Small intestine (tissue), 7 donors: Measurements from ENCODE around the gene CIITA. TPM values are rescaled to one million over a fixed set of nuclear protein-coding genes. Genes with fewer than 3 reads are reported as not detected.

Experiments used
- DNase-seq, 2 donors: peaks; one replicate each; pipeline versions ENCODE4 v3.0.0 to v3.0.0-alpha.2; 2013
- FAIRE-seq: peaks from 2 replicates; lab custom pipeline; 2012; peaks lifted over from hg19 to GRCh38; lab: Jason Lieb, UNC
- H3K27ac ChIP-seq, 3 donors: one replicate each; pipeline ENCODE4 v1.5.1; 2013; ENCODE audit warnings: low read length in 2 of 3, mild to moderate bottlenecking in 2 of 3, control low read depth in 1 of 3, inconsistent platforms in 1 of 3, low read depth in 1 of 3, moderate library complexity in 1 of 3
- H3K27me3 ChIP-seq, 3 donors: one replicate each; pipeline ENCODE4 v1.6.1; 2013; ENCODE audit warnings: low read length in 3 of 3, inconsistent platforms in 1 of 3; ENCODE audit not compliant: control insufficient read depth in 3 of 3, insufficient read depth in 3 of 3
- H3K36me3 ChIP-seq, 3 donors: one replicate each; pipeline ENCODE4 v1.6.1; 2013; ENCODE audit warnings: low read length in 3 of 3, inconsistent platforms in 1 of 3, low read depth in 1 of 3, mild to moderate bottlenecking in 1 of 3, moderate library complexity in 1 of 3; ENCODE audit not compliant: control insufficient read depth in 3 of 3, insufficient read depth in 2 of 3
- H3K4me1 ChIP-seq, 3 donors: one replicate each; pipeline ENCODE4 v1.6.1; 2013; ENCODE audit warnings: low read length in 2 of 3, inconsistent platforms in 1 of 3, low read depth in 1 of 3, mild to moderate bottlenecking in 1 of 3, moderate library complexity in 1 of 3; ENCODE audit not compliant: control insufficient read depth in 3 of 3, insufficient read depth in 2 of 3
- H3K4me3 ChIP-seq, 3 donors: one replicate each; pipeline ENCODE4 v1.5.1; 2013; ENCODE audit warnings: low read length in 3 of 3, control low read depth in 1 of 3, inconsistent platforms in 1 of 3, low read depth in 1 of 3, mild to moderate bottlenecking in 1 of 3, moderate library complexity in 1 of 3
- H3K9me3 ChIP-seq, 2 donors: one replicate each; pipeline ENCODE4 v1.6.1; 2013; ENCODE audit warnings: low read depth in 1 of 2, low read length in 1 of 2; ENCODE audit not compliant: control insufficient read depth in 2 of 2, insufficient read depth in 1 of 2
- WGBS, 3 donors: extraction: QIAGEN DNeasy Blood & Tissue Kit; methylation state at CpG; one replicate each; pipeline ENCODE4 v1.1.7; 2013; 5-methylcytosine and 5-hydroxymethylcytosine counted together
- polyA plus RNA-seq, 4 donors: library from polyadenylated mRNA; stranded (reverse) in 3 of 4; unstranded in 1 of 4; fragments of 200-250 nt in 3 of 4; fragments of 120-200 nt in 1 of 4; gene quantifications; one replicate each; pipeline versions ENCODE4 v1.2.1 to v1.2.3, GENCODE V29; 2013
- donor health status: healthy with polysubstance abuse.
- donor health status: control.
- donor health status: control.
- donor health status: Bipolar disorder and iron deficiency.
- donor health status: healthy.

The CIITA gene
- polyA plus RNA-seq, 4 donors = 8.1 to 11.7 (median 10.4) TPM

- Histone ChIP-seq H3K27me3 (no peaks in the 10 kb centered on the region), H3K4me1 (peaks cover 6 to 14% (median 10%) of the 10 kb centered on the region in 3 donors), H3K9me3 (no peaks in the 10 kb centered on the region), H3K27ac (no peak overlapping the region), H3K4me3 (no peak overlapping the region), H3K36me3 (peaks cover 0 to 2% (median 0%) of the 10 kb centered on the region in 3 donors)
- DNase-seq = no peak
- 83 to 89% (median 88%) methylated on average over 10 of the region's 10 CpGs for WGBS, 3 donors
- FAIRE-seq = no peak
Observed at GRCh38 chr16:10947211-10947787, 70.3 kb downstream of the CIITA start.

GRCh38 chr16:10949424-10949970, 72.5 kb downstream of the CIITA start:
- H3K9me3 ChIP-seq = no peaks in the 10 kb centered on the region
- H3K4me1 ChIP-seq = peaks cover 6 to 12% (median 10%) of the 10 kb centered on the region in 3 donors
- no peaks in the 10 kb centered on the region for H3K27me3 ChIP-seq
- no peak overlapping the region for H3K4me3 ChIP-seq
- FAIRE-seq = no peak
- DNase-seq = no peak
- no peak overlapping the region for H3K27ac ChIP-seq
- 71 to 87% (median 73%) methylated on average over 7 of the region's 7 CpGs for WGBS, 3 donors
- H3K36me3 ChIP-seq = peaks cover 0 to 2% (median 0%) of the 10 kb centered on the region in 3 donors

- H3K9me3 ChIP-seq = no peaks in the 10 kb centered on the region
- 79 to 84% (median 81%) methylated on average over 5 of the region's 5 CpGs for WGBS, 3 donors
- DNase-seq (no peak), FAIRE-seq (no peak)
- peaks cover 0 to 2% (median 0%) of the 10 kb centered on the region in 3 donors for H3K36me3 ChIP-seq
- no peak overlapping the region for H3K4me3 ChIP-seq
- peaks cover 4 to 6% (median 6%) of the 10 kb centered on the region in 3 donors for H3K4me1 ChIP-seq
- no peaks in the 10 kb centered on the region for H3K27me3 ChIP-seq
- no peak overlapping the region for H3K27ac ChIP-seq
Observed at GRCh38 chr16:10950393-10950792, 73.4 kb downstream of the CIITA start.

- FAIRE-seq (no peak), DNase-seq (no peak)
- H3K4me3 ChIP-seq = no peak overlapping the region
- peaks cover 0 to 1% (median under 1%) of the 10 kb centered on the region in 3 donors for H3K4me1 ChIP-seq
- 55 to 57% (median 55%) methylated on average over 4 of the region's 4 CpGs for WGBS, 3 donors
- no peaks in the 10 kb centered on the region for H3K27me3 ChIP-seq
- H3K36me3 ChIP-seq = peaks cover 0 to 2% (median 0%) of the 10 kb centered on the region in 3 donors
- no peak overlapping the region for H3K27ac ChIP-seq
- no peaks in the 10 kb centered on the region for H3K9me3 ChIP-seq
Observed at GRCh38 chr16:10951026-10951425, 74.0 kb downstream of the CIITA start.

GRCh38 chr16:10954903-10955302, 77.9 kb downstream of the CIITA start:
- H3K27ac ChIP-seq = no peak overlapping the region
- H3K4me3 ChIP-seq = no peak overlapping the region
- no peaks in the 10 kb centered on the region for H3K9me3 ChIP-seq
- peaks cover 0 to 15% (median 2%) of the 10 kb centered on the region in 3 donors for H3K36me3 ChIP-seq
- H3K27me3 ChIP-seq = no peaks in the 10 kb centered on the region
- FAIRE-seq = no peak
- no peaks in the 10 kb centered on the region for H3K4me1 ChIP-seq
- WGBS, 3 donors = 74 to 85% (median 84%) methylated on average over 7 of the region's 7 CpGs
- DNase-seq = no peak

GRCh38 chr16:10957771-10958482, 80.9 kb downstream of the CIITA start:
- Histone ChIP-seq H3K27me3 (no peaks in the 10 kb centered on the region), H3K4me3 (no peak overlapping the region), H3K9me3 (no peaks in the 10 kb centered on the region), H3K36me3 (peaks cover 3 to 19% (median 6%) of the 10 kb centered on the region in 3 donors), H3K4me1 (no peaks in the 10 kb centered on the region), H3K27ac (no peak overlapping the region)
- 68 to 75% (median 72%) methylated on average over 6 of the region's 6 CpGs for WGBS, 3 donors
- DNase-seq = no peak
- FAIRE-seq = no peak

- no peaks in the 10 kb centered on the region for H3K27me3 ChIP-seq
- H3K9me3 ChIP-seq = no peaks in the 10 kb centered on the region
- H3K4me1 ChIP-seq = peaks cover 0 to 2% (median 0%) of the 10 kb centered on the region in 3 donors
- H3K4me3 ChIP-seq = no peak overlapping the region
- H3K36me3 ChIP-seq = peaks cover 7 to 30% (median 9%) of the 10 kb centered on the region in 3 donors
- no peak overlapping the region for H3K27ac ChIP-seq
- FAIRE-seq = no peak
- WGBS, 3 donors = 91 to 95% (median 93%) methylated on average over 5 of the region's 5 CpGs
- no peak for DNase-seq
Observed at GRCh38 chr16:10959161-10959560, 82.2 kb downstream of the CIITA start.

GRCh38 chr16:10961231-10961630, 84.2 kb downstream of the CIITA start:
- 78 to 85% (median 84%) methylated on average over 7 of the region's 7 CpGs for WGBS, 3 donors
- Histone ChIP-seq H3K4me1 (peaks cover 0 to 5% (median 0%) of the 10 kb centered on the region in 3 donors), H3K4me3 (no peak overlapping the region), H3K27ac (no peak overlapping the region), H3K36me3 (peaks cover 7 to 41% (median 9%) of the 10 kb centered on the region in 3 donors), H3K27me3 (no peaks in the 10 kb centered on the region), H3K9me3 (no peaks in the 10 kb centered on the region)
- no peak for DNase-seq
- no peak for FAIRE-seq
